Calu3 (cell line): ENCODE results near the gene SSNA1. TPM values are rescaled to one million over a fixed set of nuclear protein-coding genes. Genes with fewer than 3 reads are reported as not detected.

Experiments
- BruUV-seq: library from RNA; stranded (reverse); fragments of 400-500 nt; replicated peaks from 2 replicates; lab custom pipeline; 2021; lab: Mats Ljungman, UMichigan
- CTCF ChIA-PET: fragments of 300-600 bp; sonication (Branson Sonifier 250); formaldehyde crosslinking; loops from one replicate; lab custom pipeline; 2022; ENCODE audit warnings: antibody characterized with exemption; lab: Charles Lee
- DNase-seq: peaks from one replicate; pipeline ENCODE4 v3.0.0; 2022
- H3K27ac Mint-ChIP-seq: one replicate; pipeline ENCODE4 v1.8.0; 2022; ENCODE audit warnings: mixed read lengths; ENCODE audit not compliant: unreplicated experiment
- H3K27me3 Mint-ChIP-seq: one replicate; pipeline ENCODE4 v1.8.0; 2022; ENCODE audit warnings: mixed read lengths; ENCODE audit not compliant: unreplicated experiment
- H3K36me3 Mint-ChIP-seq: one replicate; pipeline ENCODE4 v1.8.0; 2022; ENCODE audit warnings: mild to moderate bottlenecking, moderate library complexity, mixed read lengths; ENCODE audit not compliant: insufficient read depth, unreplicated experiment
- H3K4me1 Mint-ChIP-seq: one replicate; pipeline ENCODE4 v1.8.0; 2022; ENCODE audit warnings: mild to moderate bottlenecking, low read depth, mixed read lengths; ENCODE audit not compliant: unreplicated experiment
- H3K4me3 Mint-ChIP-seq: one replicate; pipeline ENCODE4 v1.8.0; 2022; ENCODE audit warnings: mild to moderate bottlenecking, low read depth, moderate library complexity, mixed read lengths; ENCODE audit not compliant: unreplicated experiment
- H3K9me3 Mint-ChIP-seq: one replicate; pipeline ENCODE4 v1.8.0; 2022; ENCODE audit warnings: low read depth, mixed read lengths; ENCODE audit not compliant: unreplicated experiment
- intact Hi-C: fragments of 100-400 bp; cut with micrococcal nuclease; formaldehyde crosslinking; loops from one replicate; pipeline ENCODE4 v1.10.0; 2022; ENCODE audit not compliant: unreplicated experiment
- total RNA-seq: library from RNA; stranded (reverse); gene quantifications from 2 replicates; pipeline ENCODE4 v1.2.3, GENCODE V29; 2022
- TF ChIP-seq, protein P1 (sequence below): fragments of 200-600 bp; IDR thresholded peaks from one replicate; pipeline ENCODE4 v1.8.0; 2022; ENCODE audit warnings: antibody characterized with exemption; ENCODE audit not compliant: unreplicated experiment

Gene SSNA1
- total RNA-seq, 1 experiment from 2014 or later = 41.9 TPM

DNA sequence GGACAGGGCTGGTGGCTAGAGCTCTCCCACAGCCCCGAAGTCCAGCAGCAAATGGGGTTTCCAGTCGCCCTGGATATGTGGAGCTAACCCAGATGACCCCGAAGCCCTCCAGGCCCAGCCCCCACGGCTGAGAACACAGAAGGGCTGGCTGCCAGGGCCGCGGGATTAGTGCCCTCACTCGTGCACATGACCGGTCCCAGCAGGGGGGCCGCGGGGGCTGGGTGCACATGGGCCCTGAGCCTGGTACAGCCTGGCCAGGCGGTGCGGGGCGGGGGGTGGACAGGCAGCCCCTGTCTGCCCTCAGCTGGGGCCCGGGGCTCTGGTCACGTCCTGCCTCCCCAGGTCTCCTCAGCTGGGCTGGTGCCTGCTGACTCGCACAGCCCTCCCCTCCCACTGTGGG is 5.9 kb downstream of the SSNA1 start:
- no TSS peak for BruUV-seq
- H3K27me3 Mint-ChIP-seq = no peaks in the 10 kb centered on the region
- H3K36me3 Mint-ChIP-seq = peaks cover 41% of the 10 kb centered on the region
- intact Hi-C loops = no loop called here
- H3K27ac Mint-ChIP-seq = no peak overlapping the region
- H3K4me3 Mint-ChIP-seq = no peak overlapping the region
- TF ChIP-seq, protein P1, sequence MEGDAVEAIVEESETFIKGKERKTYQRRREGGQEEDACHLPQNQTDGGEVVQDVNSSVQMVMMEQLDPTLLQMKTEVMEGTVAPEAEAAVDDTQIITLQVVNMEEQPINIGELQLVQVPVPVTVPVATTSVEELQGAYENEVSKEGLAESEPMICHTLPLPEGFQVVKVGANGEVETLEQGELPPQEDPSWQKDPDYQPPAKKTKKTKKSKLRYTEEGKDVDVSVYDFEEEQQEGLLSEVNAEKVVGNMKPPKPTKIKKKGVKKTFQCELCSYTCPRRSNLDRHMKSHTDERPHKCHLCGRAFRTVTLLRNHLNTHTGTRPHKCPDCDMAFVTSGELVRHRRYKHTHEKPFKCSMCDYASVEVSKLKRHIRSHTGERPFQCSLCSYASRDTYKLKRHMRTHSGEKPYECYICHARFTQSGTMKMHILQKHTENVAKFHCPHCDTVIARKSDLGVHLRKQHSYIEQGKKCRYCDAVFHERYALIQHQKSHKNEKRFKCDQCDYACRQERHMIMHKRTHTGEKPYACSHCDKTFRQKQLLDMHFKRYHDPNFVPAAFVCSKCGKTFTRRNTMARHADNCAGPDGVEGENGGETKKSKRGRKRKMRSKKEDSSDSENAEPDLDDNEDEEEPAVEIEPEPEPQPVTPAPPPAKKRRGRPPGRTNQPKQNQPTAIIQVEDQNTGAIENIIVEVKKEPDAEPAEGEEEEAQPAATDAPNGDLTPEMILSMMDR = no peak
- CTCF ChIA-PET = interaction anchor here (1.2 kb wide), 1 partner anchor 42 kb away, joined by 4 read pairs; no protein-coding TSS in a partner anchor
- DNase-seq = no peak
- no peaks in the 10 kb centered on the region for H3K9me3 Mint-ChIP-seq
- H3K4me1 Mint-ChIP-seq = peaks cover 38% of the 10 kb centered on the region

DNA sequence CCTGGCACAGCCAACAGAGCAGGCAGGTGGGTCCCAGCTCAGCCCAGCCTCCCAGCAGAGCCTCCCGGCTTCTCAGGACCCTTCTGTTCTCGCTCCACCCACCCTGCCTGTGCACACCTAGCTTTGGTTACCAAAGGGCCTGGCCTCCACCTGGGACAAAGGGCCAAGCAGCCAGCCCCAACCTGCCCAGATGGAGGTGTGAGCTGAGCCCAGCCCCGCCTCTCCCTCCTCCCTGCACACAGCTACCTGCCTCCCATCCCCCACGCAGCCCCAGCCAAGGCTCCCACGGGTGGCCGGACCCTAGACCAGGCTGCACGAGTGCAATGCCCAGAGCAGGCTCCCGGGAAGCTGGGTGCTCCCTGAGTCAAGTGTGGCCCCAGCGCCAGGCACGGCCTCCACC is 6.4 kb downstream of the SSNA1 start:
- TF ChIP-seq, protein P1 = no peak
- Mint-ChIP-seq H3K36me3 (peaks cover 42% of the 10 kb centered on the region), H3K27ac (no peak overlapping the region), H3K27me3 (no peaks in the 10 kb centered on the region), H3K9me3 (no peaks in the 10 kb centered on the region), H3K4me3 (peak overlapping the region; percentile 60), H3K4me1 (peaks cover 38% of the 10 kb centered on the region)
- BruUV-seq = no TSS peak
- intact Hi-C loops = no loop called here
- no peak for DNase-seq
- CTCF ChIA-PET = interaction anchor here (1.0 to 1.2 kb wide), 2 partner anchors 20 to 42 kb away, joined by 3 to 4 read pairs; no protein-coding TSS in a partner anchor

DNA sequence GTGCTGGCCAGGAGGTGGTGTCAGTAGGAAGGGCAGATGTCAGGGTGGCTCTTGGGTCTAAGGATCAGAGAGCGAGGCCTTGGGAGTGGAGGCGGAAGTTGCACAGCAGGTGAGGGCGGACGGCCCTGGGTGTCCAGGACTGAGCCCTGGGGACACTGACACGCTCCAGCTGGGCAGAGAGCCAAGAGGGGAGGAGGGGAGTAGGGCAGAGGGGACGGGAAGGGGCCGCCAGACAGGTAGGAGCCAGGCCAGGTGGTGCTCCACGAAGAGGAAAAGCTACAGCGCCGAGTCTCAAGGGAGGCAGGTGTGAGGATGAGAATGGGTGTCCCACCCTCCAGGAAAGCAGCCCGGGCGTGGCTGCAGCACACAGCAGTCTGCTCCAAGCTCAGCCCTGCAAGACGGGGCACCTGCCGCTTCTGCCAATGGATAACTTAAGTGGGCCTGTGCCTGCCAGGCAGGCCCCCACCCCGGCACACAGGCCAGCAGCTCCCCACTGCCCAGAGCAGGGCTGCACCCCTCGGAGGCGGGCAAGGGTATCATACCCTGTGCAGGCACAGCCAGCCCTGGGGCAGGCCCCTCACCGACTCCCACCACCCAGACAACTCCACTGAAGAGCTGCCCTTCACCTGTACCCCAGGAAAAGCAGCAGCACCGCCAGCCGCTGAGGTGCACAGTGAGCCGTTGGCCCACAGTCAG is 7.2 kb downstream of the SSNA1 start:
- peaks cover 35% of the 10 kb centered on the region for H3K4me1 Mint-ChIP-seq
- peaks cover 41% of the 10 kb centered on the region for H3K36me3 Mint-ChIP-seq
- peak; percentile 52 for DNase-seq
- CTCF ChIA-PET = interaction anchor here (0.8 to 1.0 kb wide), 2 partner anchors 19 to 28 kb away, joined by 3 to 7 read pairs; no protein-coding TSS in a partner anchor
- TF ChIP-seq, protein P1 = no peak
- intact Hi-C loops = no loop called here
- H3K27ac Mint-ChIP-seq = no peak overlapping the region
- H3K9me3 Mint-ChIP-seq = no peaks in the 10 kb centered on the region
- no peaks in the 10 kb centered on the region for H3K27me3 Mint-ChIP-seq
- H3K4me3 Mint-ChIP-seq = peak overlapping the region; percentile 60
- no TSS peak for BruUV-seq

DNA sequence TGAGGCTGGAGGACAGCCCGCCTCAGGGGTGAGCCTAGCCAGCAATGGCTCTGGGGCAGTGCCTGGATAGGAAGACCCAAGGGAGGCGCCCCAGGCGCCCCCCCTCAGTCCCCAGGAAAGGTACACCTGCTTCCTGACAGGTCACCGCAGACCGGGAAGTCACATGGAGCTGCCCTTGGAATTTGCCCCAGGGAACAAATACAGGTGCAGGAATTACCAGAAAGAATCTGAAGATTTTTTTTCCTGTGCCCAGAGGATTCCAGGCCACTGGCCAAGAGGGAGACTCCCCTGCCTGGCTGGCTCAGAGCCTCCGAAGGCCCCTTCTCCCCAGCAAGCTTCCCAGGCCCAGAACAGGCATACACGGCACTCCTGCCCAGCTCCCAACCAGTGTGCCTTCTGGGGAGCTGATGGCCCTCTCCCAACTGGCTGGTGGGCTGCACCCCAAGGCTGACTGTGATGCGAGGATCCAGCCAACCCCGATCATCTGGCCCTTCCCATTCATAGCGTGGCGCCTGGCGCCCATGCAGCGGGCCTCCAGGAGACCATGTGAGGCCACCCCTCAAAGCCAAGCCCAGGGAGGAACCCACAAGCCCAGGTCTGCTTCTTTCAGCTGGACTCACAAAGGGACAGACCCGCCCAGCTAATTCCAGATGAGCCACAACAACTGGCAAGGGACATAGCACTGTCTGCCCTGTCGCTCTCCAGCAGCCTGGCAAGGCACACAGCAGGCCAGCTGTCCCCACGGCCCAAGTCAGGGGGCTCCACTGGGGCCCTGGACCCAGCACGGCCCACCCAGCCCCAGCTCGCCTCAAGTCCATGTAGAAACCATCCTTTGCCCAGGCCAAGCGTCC is 9.8 kb downstream of the SSNA1 start:
- peaks cover 28% of the 10 kb centered on the region for H3K4me1 Mint-ChIP-seq
- no peak overlapping the region for H3K27ac Mint-ChIP-seq
- H3K36me3 Mint-ChIP-seq = peaks cover 44% of the 10 kb centered on the region
- peak overlapping the region; percentile 77 for H3K4me3 Mint-ChIP-seq
- BruUV-seq = no TSS peak
- intact Hi-C loops = no loop called here
- peak; percentile 28 for DNase-seq
- CTCF ChIA-PET = interaction anchor here (1.4 kb wide), 1 partner anchor 9 kb away, joined by 5 read pairs; no protein-coding TSS in a partner anchor
- TF ChIP-seq, protein P1 = no peak
- H3K9me3 Mint-ChIP-seq = no peaks in the 10 kb centered on the region
- no peaks in the 10 kb centered on the region for H3K27me3 Mint-ChIP-seq
